HepG2 (cell line): ENCODE data around the gene PCAT6. TPM values are rescaled to one million over a fixed set of nuclear protein-coding genes. Genes with fewer than 3 reads are reported as not detected.

Experiments used
- ARID4A ChIP-seq: sonication (generic); formaldehyde crosslinking; IDR thresholded peaks from 2 replicates; pipeline ENCODE4 v1.5.0; 2020; ENCODE audit warnings: mild to moderate bottlenecking, missing genetic modification reagents, borderline replicate concordance
- ELF4 ChIP-seq: sonication (generic); formaldehyde crosslinking; IDR thresholded peaks from 2 replicates; pipeline ENCODE4 v1.5.0; 2020; ENCODE audit warnings: missing genetic modification reagents, mild to moderate bottlenecking, moderate library complexity, borderline replicate concordance
- HMGXB3 ChIP-seq: sonication (generic); formaldehyde crosslinking; IDR thresholded peaks from 2 replicates; pipeline ENCODE4 v1.4.0; 2020; ENCODE audit warnings: missing genetic modification reagents, borderline replicate concordance
- NR2F1 ChIP-seq, 2 experiments: fragments of 450-650 bp in 1 of 2; formaldehyde crosslinking in 1 of 2; IDR thresholded peaks; 2 replicates each; pipeline versions ENCODE4 v1.5.0 to v1.6.1; 2016 to 2020; ENCODE audit warnings: mild to moderate bottlenecking in 1 of 2, missing compliant biosample characterization in 1 of 2, missing genetic modification reagents in 1 of 2, moderate library complexity in 1 of 2
- ZBTB10 ChIP-seq: sonication (generic); formaldehyde crosslinking; IDR thresholded peaks from 2 replicates; pipeline ENCODE4 v1.4.0; 2020; ENCODE audit warnings: missing genetic modification reagents, borderline replicate concordance
- ZFP1 ChIP-seq: IDR thresholded peaks from 2 replicates; pipeline ENCODE4 v1.6.1; 2016
- ZFYVE20 ChIP-seq: sonication (generic); formaldehyde crosslinking; IDR thresholded peaks from 2 replicates; pipeline ENCODE4 v1.8.0; 2023; ENCODE audit warnings: low read depth, mild to moderate bottlenecking, moderate library complexity, missing genetic modification reagents, borderline replicate concordance
- ZNF430 ChIP-seq: sonication (generic); formaldehyde crosslinking; IDR thresholded peaks from 2 replicates; pipeline ENCODE4 v1.9.0; 2021; ENCODE audit warnings: mild to moderate bottlenecking, missing genetic modification reagents
- ZNF557 ChIP-seq: sonication (generic); formaldehyde crosslinking; IDR thresholded peaks from 2 replicates; pipeline ENCODE4 v1.4.0; 2020; ENCODE audit warnings: missing genetic modification reagents
- ZNF574 ChIP-seq: sonication (generic); formaldehyde crosslinking; IDR thresholded peaks from 2 replicates; pipeline ENCODE4 v1.4.0; 2020; ENCODE audit warnings: missing genetic modification reagents
- ZNF589 ChIP-seq: sonication (generic); formaldehyde crosslinking; conservative IDR thresholded peaks from 2 replicates; pipeline ENCODE4 v1.8.0; 2022; ENCODE audit warnings: mild to moderate bottlenecking, moderate library complexity, missing genetic modification reagents
- ZNF605 ChIP-seq: sonication (generic); formaldehyde crosslinking; IDR thresholded peaks from 2 replicates; pipeline ENCODE4 v1.8.0; 2022; ENCODE audit warnings: mild to moderate bottlenecking, missing genetic modification reagents
- polyA plus RNA-seq, 8 experiments: library from polyadenylated mRNA; depleted of rRNA in 3 of 8; stranded (reverse) in 7 of 8; unstranded in 1 of 8; fragments of >200 nt; fragmentation: Illumina TruSeq in 4 of 8; extraction: Trizol in 4 of 8; gene quantifications; 2 replicates each; pipeline versions ENCODE4 v1.2.1 to v1.2.3, GENCODE V29; 2011 to 2016; ENCODE audit warnings: low read depth in 4 of 8, missing spikeins in 1 of 8, mixed read lengths in 1 of 8; ENCODE audit not compliant: insufficient read depth in 1 of 8
- total RNA-seq, 5 experiments: library from RNA; depleted of rRNA; stranded (reverse); fragments of >200 nt; fragmentation: Illumina TruSeq; extraction: Trizol; gene quantifications; 2 replicates each; pipeline ENCODE4 v1.2.3, GENCODE V29; 2016; ENCODE audit warnings: low read depth in 1 of 5

The PCAT6 gene
- total and polyA plus RNA-seq, 2 of the 13 experiments (the other 11 are each of a cell fraction or from before 2014, with no cell fraction given): 0.60 to 4.4 TPM

- TF ChIP-seq ZBTB10 (CRISPR knock-in tag) (peak; percentile 90), ZNF605 (0 out of 2 replicates have a peak, but pooled peaks have one; percentile 39), ZNF574 (CRISPR knock-in tag) (peak; percentile 23; the same call in 1 of the 2 replicates), ARID4A (CRISPR knock-in tag) (no peak; the same call in 1 of the 2 replicates), ZFYVE20 (0 out of 2 replicates have a peak, but pooled peaks have one; percentile 41), HMGXB3 (CRISPR knock-in tag) (no peak), ZNF557 (peak; percentile 15; the same call in 1 of the 2 replicates), ZFP1 (CRISPR knock-in tag) (no peak), NR2F1 (CRISPR knock-in tag; IDR thresholded peaks at IDR 0.05) (no peak), ZNF589 (CRISPR knock-in tag) (peak; percentile 77), ELF4 (CRISPR knock-in tag) (no peak), ZNF430 (CRISPR knock-in tag) (0 out of 2 replicates have a peak, but pooled peaks have one; percentile 30)
Observed at GRCh38 chr1:202811296-202812175, 782 bp downstream of the PCAT6 start (continued).
